Epithelial cell of esophagus (primary cell): ENCODE data around the gene CLEC4C.
"Not testable (repeated sequence)": the region's sequence is repeated elsewhere in the genome, so short reads cannot be mapped to it uniquely, and the experiment has no call there.

Experiments used
- DNase-seq: peaks from one replicate; pipeline ENCODE4 v3.0.0; 2010; ENCODE audit warnings: low read depth
- H3K4me3 ChIP-seq: 2 replicates; pipeline ENCODE4 v1.5.1; 2011; ENCODE audit warnings: mild to moderate bottlenecking, low read length, control low read depth
- CTCF ChIP-seq: IDR thresholded peaks from 2 replicates; pipeline ENCODE4 v1.5.1; 2011; ENCODE audit warnings: low read depth, mild to moderate bottlenecking, low read length, control low read depth, inconsistent platforms; ENCODE audit not compliant: insufficient read depth; ENCODE audit errors: missing control alignments

CLEC4C gene

GRCh38 chr12:7781274-7781673, 34.1 kb upstream of the CLEC4C start:
- no peak overlapping the region for H3K4me3 ChIP-seq
- DNase-seq: no peak
- TF ChIP-seq CTCF: no peak

DNA sequence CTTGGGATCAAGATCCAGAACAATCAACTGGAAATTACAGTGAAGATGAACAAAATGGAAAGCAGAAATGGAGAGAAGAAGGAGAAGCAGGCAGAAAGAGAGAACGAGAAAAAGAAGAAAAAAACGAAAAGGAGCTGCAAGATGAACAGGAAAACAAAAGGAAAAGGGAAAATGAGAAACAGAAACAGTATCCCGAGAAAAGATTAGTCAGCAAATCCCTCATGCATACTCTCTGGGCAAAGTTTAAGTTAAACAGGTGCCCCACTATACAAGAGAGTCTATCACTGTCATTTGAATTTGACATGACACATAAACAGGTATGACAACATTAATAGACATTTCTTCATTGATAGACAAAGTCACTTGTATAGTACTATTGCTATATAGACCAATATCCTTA, 22.8 kb upstream of the CLEC4C start:
- no peak for DNase-seq
- TF ChIP-seq CTCF: no peak
- no peak overlapping the region for H3K4me3 ChIP-seq

DNA sequence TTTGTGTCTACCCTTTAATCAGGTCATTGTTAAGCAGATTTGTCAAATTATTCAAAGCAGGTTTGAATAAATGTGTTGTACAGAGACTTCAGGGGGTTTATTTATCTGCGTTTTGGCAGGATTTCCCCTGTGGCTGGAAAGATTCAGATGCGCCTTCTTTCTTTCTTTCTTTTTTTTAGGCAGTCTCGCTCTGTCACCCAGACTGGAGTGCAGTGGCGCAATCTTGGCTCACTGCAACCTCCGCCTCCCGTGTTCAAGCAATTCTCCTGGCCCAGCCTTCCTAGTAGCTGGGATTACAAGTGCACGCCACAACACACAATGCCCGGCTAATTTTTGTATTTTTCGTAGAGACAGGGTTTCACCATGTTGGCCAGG, 11.6 kb upstream of the CLEC4C start:
- DNase-seq: no peak
- no peak for TF ChIP-seq CTCF
- no peak overlapping the region for H3K4me3 ChIP-seq

GRCh38 chr12:7756993-7757392, 9.8 kb upstream of the CLEC4C start:
- no peak for TF ChIP-seq CTCF
- H3K4me3 ChIP-seq: no peak overlapping the region
- no peak for DNase-seq

DNA sequence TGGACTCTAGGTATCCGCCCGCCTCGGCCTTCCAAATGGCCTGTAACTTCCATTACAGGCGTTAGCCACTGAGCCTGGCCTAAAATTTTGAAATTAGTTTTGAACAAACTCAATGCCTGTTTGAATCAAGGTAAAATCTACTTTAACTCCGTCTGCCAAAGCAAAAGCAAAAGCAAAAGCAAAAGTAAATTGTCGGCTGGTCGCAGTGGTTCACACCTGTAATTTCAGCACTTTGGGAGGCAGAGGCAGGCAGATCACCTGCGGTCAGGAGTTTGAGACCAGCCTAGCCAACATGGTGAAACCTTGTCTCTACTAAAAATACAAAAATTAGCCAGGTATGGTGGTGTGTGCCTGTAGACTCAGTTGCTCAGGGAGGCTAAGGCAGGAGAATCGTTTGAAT, 8.5 kb upstream of the CLEC4C start:
- DNase-seq, H3K4me3 ChIP-seq: not testable (repeated sequence)

DNA sequence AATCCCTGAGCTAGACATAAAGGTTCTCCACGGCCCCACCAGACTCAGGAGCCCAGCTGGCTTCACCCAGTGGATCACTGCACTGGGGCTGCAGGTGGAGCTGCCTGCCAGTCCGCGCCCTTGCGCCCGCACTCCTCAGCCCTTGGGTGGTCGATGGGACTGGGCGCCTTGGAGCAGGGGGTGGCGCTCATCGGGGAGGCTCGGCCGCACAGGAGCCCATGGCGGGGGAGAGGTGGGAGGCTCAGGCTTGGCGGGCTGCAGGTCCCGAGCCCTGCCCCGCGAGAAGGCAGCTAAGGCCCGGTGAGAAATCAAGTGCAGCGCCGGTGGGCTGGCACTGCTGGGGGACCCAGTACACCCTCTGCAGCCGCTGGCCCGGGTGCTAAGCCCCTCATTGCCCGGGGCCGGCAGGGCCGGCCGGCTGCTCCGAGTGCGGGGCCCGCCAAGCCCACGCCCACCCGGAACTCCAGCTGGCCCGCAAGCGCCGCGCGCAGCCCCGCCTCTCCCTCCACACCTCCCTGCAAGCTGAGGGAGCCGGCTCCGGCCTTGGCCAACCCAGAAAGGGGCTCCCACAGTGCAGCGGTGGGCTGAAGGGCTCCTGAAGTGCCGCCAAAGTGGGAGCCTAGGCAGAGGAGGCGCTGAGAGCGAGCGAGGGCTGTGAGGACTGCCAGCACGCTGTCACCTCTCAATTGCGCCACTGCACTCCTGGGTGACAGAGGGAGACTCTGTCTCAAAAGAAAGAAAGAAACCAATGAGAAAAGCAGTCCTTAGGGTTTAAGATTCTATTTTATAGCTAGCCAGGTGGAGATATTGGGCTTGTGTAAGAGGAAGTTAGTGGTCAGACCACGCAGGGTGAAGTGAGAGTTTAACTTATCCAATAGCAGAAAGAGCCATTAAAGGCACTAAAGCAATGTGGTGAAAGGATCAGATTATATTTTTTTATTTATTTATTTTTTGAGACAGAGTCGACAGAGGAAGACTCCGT, 5.1 kb upstream of the CLEC4C start:
- DNase-seq, H3K4me3 ChIP-seq: not testable (repeated sequence)

- no peak for DNase-seq
- no peak overlapping the region for H3K4me3 ChIP-seq
- no peak for TF ChIP-seq CTCF
Observed at GRCh38 chr12:7751394-7751793, 4.2 kb upstream of the CLEC4C start.

GRCh38 chr12:7750350-7750749, 3.2 kb upstream of the CLEC4C start:
- no peak for TF ChIP-seq CTCF
- no peak for DNase-seq
- no peak overlapping the region for H3K4me3 ChIP-seq
